DMS114 treated with DMSO at 0.1 percent for 48 hours (cell line): ENCODE data around the gene ZFYVE26.
A peak's percentile ranks its signal among the peaks of the same experiment; 100 is the strongest.
"Not testable (repeated sequence)": the region's sequence is repeated elsewhere in the genome, so short reads cannot be mapped to it uniquely, and the experiment has no call there.

Source experiments
- DNase-seq: peaks from one replicate; lab custom pipeline; 2025; ENCODE audit not compliant: unreplicated experiment; lab: John Stamatoyannopoulos, UW

Gene ZFYVE26

GRCh38 chr14:67717048-67717447 lies 99.3 kb downstream of the ZFYVE26 start:
- no peak for DNase-seq

GRCh38 chr14:67710209-67710608 lies 106.2 kb downstream of the ZFYVE26 start:
- DNase-seq: no peak

GRCh38 chr14:67709796-67710195 lies 106.6 kb downstream of the ZFYVE26 start:
- not testable (repeated sequence) for DNase-seq

- DNase-seq: not testable (repeated sequence)
Observed at GRCh38 chr14:67709346-67709745, 107.0 kb downstream of the ZFYVE26 start.

GRCh38 chr14:67705211-67705610 lies 111.2 kb downstream of the ZFYVE26 start:
- DNase-seq: no peak

- peak; percentile 59 for DNase-seq
Observed at GRCh38 chr14:67704484-67705089, 111.8 kb downstream of the ZFYVE26 start.

GRCh38 chr14:67703997-67704396 lies 112.4 kb downstream of the ZFYVE26 start:
- no peak for DNase-seq

GRCh38 chr14:67701492-67701891 lies 114.9 kb downstream of the ZFYVE26 start, which contains the start of gene RDH12:
TSS of gene RDH12 (plus strand) at chr14:67701886. CDS start at chr14:67722643, 20,757 bp downstream.
- DNase-seq: not testable (repeated sequence)

- DNase-seq: no peak
Observed at GRCh38 chr14:67698179-67698578, 118.2 kb downstream of the ZFYVE26 start.

- DNase-seq: no peak
Observed at GRCh38 chr14:67697006-67697405, 119.4 kb downstream of the ZFYVE26 start.
